HG03095 (cell line): ENCODE results near the gene GPSM1.

Experiments used
- ATAC-seq: cut with Tn5 transposase; IDR thresholded peaks from one replicate; pipeline ENCODE4 v1.9.1; 2021; ENCODE audit warnings: moderate library complexity; ENCODE audit not compliant: unreplicated experiment

The GPSM1 gene

GRCh38 chr9:136303825-136304416 lies 23.4 kb upstream of the GPSM1 start, which contains the start of gene CCDC187:
CCDC187 (minus strand) TSS chr9:136304094; CDS start chr9:136303830, 264 bp downstream.
- no peak for ATAC-seq

GRCh38 chr9:136304456-136304855 lies 22.9 kb upstream of the GPSM1 start:
- no peak for ATAC-seq

DNA sequence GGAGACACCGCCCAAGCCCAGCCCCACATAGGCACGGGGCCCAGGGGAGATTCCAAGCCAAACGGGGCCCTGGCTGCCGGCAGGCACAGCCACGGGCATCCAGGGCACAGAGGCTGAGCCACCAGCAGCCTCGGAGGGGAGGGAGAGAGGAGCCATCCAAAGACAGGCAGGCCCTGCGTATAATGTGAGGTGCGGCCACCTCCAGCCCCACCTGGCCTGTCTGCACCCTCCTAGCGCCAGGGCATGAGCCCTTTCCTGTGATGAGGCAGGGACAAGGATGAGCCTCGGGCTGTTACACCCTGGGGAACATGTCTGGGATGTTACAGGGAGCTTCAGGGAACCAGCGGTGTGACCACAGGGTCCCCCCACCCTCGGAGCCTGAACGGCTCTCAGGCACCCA lies 22.4 kb upstream of the GPSM1 start:
- no peak for ATAC-seq

DNA sequence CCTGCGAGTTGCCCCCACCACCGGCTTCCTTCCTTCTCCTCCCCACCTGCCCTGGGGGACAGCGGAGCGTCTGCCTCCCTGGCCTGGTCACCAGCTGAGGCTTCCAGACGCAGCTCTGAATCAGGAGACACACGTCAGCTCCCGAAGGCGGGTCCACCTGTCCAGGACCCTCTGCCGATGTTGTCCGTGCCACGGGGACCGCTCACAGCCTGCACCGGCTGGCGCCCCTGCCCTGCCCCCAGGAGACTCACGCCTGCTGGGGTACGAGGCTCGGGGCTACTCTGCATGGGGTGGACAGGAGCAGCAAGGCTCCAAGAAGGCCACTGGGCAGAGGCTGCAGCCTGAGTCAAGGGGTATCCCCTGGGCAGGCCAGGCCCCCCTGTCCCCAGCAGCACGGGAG lies 21.5 kb upstream of the GPSM1 start:
- no peak for ATAC-seq

DNA sequence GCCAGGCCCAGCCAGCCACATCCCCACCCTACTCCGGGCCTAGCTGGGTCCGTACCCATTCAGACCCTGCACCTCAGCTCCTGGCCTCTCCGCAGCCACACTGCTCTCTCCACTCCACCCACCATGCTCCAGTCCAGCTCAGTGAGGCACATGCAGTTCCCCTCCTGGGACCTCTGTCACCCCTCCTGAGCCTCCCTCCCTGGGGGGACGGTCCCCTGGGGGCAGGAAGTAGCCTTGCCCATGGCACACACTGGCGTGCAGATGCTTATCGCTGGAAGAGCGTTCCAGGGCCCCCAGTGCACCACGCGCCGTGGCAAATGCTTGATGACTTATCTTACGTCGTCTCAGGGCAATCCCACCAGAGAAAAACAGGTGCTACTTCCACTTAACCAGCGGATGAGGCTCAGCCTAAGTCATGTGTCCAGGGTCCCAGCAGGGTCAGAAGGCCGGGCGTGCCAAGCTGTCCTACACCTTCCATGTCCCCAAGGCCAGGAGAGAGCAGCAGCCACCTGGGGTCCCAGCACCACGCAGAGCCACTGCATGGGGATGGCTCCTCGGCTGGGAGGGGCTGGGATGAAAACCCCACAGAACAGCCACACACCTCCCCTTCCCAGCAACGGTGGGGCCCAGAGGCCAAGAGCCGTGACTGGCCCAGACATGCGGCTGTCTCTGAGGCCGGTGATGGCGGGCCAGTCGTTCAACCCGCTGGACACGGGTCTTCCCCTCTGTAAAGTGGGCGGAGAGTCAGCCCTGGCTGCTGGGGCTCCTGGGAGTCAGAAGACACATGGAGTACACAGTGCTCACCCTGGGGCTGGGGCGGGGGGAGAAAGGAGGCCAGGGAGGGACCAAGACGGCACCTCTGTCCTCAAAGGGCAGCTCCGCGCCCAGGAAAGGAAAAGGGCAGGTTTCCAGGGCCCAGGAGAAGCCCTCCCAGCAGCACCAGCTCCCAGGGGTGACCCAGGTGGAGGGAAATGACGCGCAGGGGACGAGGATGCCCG lies 20.8 kb upstream of the GPSM1 start:
- ATAC-seq = no peak

DNA sequence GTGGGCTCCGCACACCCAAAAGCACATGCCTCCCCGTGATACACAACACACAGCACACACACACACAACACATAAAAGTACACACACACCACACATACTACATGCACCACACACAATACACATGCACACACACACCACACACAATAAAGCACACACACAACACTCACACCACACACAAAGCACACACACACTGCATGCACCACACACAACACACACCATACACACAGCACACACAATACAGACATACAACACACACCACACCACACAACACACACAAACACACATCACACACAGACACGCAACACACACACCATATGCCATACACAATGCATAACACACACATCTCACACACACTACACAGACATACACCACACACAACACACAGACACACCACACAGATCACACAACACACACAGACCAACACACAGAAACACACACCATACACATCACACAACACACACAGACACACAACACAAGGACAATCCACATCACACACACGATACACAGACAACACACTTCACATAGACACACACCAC lies 20.1 kb upstream of the GPSM1 start:
- ATAC-seq = no peak

- ATAC-seq = no peak
These were observed 19.2 kb upstream of the GPSM1 start for GRCh38 chr9:136308006-136308701.

DNA sequence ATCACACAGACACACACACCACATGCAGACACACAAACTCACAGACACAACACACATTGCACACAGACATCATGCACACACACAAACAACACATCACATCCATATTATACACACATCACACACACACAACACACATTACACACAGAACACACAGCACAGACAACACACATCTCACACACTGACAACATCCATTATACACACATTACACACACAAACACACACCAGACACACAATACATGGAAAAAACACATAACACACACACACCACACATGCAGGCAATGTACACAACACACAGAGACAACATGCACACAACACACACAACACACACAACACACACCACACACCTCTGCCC lies 18.7 kb upstream of the GPSM1 start:
- no peak for ATAC-seq

GRCh38 chr9:136309101-136309801 lies 18.1 kb upstream of the GPSM1 start:
- ATAC-seq = no peak

- ATAC-seq = no peak
These were observed 17.5 kb upstream of the GPSM1 start for GRCh38 chr9:136309806-136310220.

DNA sequence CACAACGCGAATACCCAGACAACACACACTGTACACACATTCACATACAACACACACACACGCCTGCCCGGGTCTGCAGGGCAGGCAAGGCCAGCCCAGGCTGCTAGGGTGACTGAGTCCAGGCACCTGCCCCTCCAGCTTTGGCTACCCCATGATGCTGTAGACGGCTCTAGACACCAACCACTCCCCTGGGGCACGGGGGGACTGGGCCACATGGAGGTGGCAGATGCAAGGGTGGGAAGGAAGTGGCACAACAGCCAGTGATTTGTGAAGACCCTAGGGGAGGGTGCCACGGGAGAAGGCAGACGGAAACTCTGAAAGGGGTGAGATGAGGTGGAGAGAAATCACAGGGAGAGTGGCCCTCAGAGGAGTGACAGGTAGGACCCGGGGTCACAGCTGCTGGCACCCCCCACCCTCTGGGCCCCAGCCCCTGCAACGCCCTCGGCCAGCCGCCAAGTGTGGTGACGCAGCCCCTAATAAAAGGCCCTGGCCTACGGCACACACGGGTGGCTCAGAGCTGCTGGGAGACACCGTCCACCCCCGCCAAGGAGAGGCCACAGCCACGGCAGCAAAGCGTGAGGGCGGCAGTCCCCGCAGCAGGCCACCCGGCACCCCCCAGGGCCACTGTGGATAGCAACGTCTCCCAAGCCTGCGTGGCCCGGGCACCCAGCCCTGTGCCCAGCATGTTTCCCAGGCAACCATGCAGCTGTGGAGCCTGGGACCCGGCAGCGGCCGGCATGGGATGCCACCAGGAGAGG lies 16.9 kb upstream of the GPSM1 start:
- no peak for ATAC-seq

DNA sequence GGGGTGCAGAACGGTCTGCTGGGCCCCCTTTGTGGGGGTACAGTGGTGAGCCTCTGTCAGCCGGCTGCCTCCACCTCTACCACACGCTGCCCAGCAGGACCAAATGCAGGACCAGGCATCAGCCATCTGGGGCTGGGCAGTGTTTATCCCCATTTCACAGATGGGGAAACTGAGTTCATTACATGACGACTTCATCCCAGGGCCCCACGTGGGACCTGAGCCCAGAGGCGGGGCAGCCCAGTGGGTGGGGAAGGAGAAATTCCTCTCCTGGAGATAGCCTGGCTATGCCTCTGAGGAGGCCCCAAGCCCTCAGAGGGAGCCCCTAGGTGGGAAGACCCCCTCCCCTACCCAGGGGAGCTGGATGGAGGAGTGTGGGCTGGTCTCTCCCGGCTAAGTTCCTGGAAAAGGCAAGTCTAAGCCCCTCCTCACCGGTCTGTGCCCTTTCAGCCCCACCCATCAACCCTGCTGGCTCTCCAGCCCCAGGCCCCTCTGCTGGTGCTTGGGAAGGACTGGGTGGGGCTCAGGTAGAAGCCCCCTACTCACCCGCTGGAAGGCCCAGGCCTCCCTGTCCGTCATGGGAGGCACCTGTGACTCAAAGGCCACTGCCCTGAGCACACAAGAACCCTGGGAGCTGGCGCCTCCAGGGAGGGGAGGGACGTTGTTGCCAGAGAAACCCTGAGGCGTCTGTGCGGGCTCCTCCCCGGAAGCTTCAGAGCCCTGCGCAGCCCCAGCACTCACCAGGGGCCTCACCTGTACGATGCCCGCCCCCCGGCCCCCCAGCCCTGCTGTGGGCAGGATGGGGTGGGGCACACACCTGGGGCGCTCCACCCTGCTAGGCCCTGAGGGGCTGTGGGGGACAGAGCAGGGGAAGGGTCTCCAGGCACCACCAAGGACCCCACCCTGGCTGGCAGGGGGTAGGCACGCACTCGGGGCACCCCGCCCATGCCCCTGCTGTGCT lies 16.0 kb upstream of the GPSM1 start:
- ATAC-seq = no peak

- ATAC-seq = no peak
These were observed 15.3 kb upstream of the GPSM1 start for GRCh38 chr9:136312009-136312375.

- ATAC-seq = no peak
These were observed 14.9 kb upstream of the GPSM1 start for GRCh38 chr9:136312436-136312835.

GRCh38 chr9:136313111-136314055 lies 14.0 kb upstream of the GPSM1 start:
- no peak for ATAC-seq

GRCh38 chr9:136314056-136314416 lies 13.3 kb upstream of the GPSM1 start:
- no peak for ATAC-seq

- ATAC-seq = no peak
These were observed 12.4 kb upstream of the GPSM1 start for GRCh38 chr9:136314944-136315343.

DNA sequence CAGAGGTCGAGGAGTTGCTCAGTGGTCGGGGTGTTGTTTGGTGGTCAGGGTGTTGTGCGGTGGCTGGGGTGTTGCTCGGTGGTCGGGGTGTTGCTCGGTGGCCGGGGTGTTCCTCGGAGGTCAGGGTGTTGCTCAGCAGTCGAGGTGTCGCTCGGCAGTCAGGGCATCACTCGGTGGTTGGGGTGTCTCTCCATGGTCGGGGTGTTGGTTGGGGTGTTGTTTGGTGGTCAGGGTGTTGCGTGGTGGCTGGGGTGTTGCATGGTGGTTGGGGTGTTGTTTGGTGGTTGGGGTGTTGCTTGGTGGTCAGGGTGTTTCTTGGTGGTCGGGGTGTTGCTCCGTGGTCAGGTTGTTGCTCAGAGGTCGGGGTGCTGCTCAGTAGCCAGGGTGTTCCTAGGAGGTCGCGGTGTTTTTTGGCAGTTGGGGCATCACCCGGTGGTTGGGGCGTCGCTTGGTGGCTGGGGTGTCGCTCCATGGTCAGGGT lies 11.0 kb upstream of the GPSM1 start:
- ATAC-seq = no peak
